ELR (cell line): ENCODE data around the gene TMEM63C.

ENCODE experiments used
- DNase-seq: peaks from one replicate; pipeline ENCODE4 v3.0.0-alpha.2; 2015; ENCODE audit warnings: low read depth

The TMEM63C gene

GRCh38 chr14:77181603-77182437 lies at the start of gene TMEM63C:
Gene TMEM63C (plus strand): TSS chr14:77181798. CDS start chr14:77218814, 37,016 bp downstream.
- no peak for DNase-seq

- DNase-seq = no peak
These were observed 49.6 kb upstream of the TMEM63C start for GRCh38 chr14:77131871-77132486.

- DNase-seq = peak; percentile 50
These were observed 47.8 kb upstream of the TMEM63C start for GRCh38 chr14:77133720-77134338.

GRCh38 chr14:77139022-77139421 lies 42.6 kb upstream of the TMEM63C start:
- no peak for DNase-seq

GRCh38 chr14:77139540-77140358 lies 41.8 kb upstream of the TMEM63C start:
- peak; percentile 60 for DNase-seq

GRCh38 chr14:77140359-77141213 lies 41.0 kb upstream of the TMEM63C start:
- DNase-seq = peak; percentile 21

- peak; percentile 50 for DNase-seq
These were observed 40.2 kb upstream of the TMEM63C start, which contains the start of gene ZDHHC22 for GRCh38 chr14:77141214-77142004. Gene ZDHHC22 (minus strand): TSS chr14:77141791. CDS start chr14:77139738, 2,053 bp downstream.

- no peak for DNase-seq
These were observed 39.4 kb upstream of the TMEM63C start for GRCh38 chr14:77142005-77142800.

- no peak for DNase-seq
These were observed 38.5 kb upstream of the TMEM63C start for GRCh38 chr14:77143071-77143470.

GRCh38 chr14:77144412-77145115 lies 37.0 kb upstream of the TMEM63C start:
- DNase-seq = no peak

- DNase-seq = no peak
These were observed 35.4 kb upstream of the TMEM63C start for GRCh38 chr14:77145975-77146740.

- DNase-seq = peak; percentile 13
These were observed 32.9 kb upstream of the TMEM63C start for GRCh38 chr14:77148510-77149231.

GRCh38 chr14:77151245-77151644 lies 30.4 kb upstream of the TMEM63C start:
- peak; percentile 52 for DNase-seq

- peak; percentile 64 for DNase-seq
These were observed 29.5 kb upstream of the TMEM63C start for GRCh38 chr14:77151918-77152588.

- DNase-seq = no peak
These were observed 27.8 kb upstream of the TMEM63C start for GRCh38 chr14:77153802-77154201.

- DNase-seq = no peak
These were observed 27.2 kb upstream of the TMEM63C start for GRCh38 chr14:77154421-77154820.

GRCh38 chr14:77155083-77155482 lies 26.5 kb upstream of the TMEM63C start:
- no peak for DNase-seq
